SK-N-SH (cell line): ENCODE data around the gene IRAK2.

Experiments
- CTCF ChIP-seq: fragments of 200-600 bp; sonication (generic); IDR thresholded peaks from 2 replicates; pipeline ENCODE4 v1.6.1; 2017; ENCODE audit warnings: antibody characterized with exemption, mild to moderate bottlenecking, moderate library complexity
- EP300 ChIP-seq, 2 experiments: IDR thresholded peaks; 2 replicates each; pipeline versions ENCODE4 v1.4.0 to v1.6.1; 2012; ENCODE audit warnings: borderline replicate concordance in 1 of 2, low read depth in 1 of 2, low read length in 1 of 2
- JUND ChIP-seq: IDR thresholded peaks from 2 replicates; pipeline ENCODE4 v1.4.0; 2012
- MAX ChIP-seq: IDR thresholded peaks from 2 replicates; pipeline ENCODE4 v1.4.0; 2012; ENCODE audit warnings: low read depth
- POLR2AphosphoS5 ChIP-seq: IDR thresholded peaks from 2 replicates; pipeline ENCODE4 v1.6.1; 2012; ENCODE audit warnings: low read depth, low read length
- REST ChIP-seq: IDR thresholded peaks from 2 replicates; pipeline ENCODE4 v1.6.1; 2012; ENCODE audit warnings: mild to moderate bottlenecking, low read depth, low read length, moderate library complexity
- RXRA ChIP-seq: IDR thresholded peaks from 2 replicates; pipeline ENCODE4 v1.4.0; 2012; ENCODE audit warnings: low read depth, mild to moderate bottlenecking, borderline replicate concordance
- SIN3A ChIP-seq: IDR thresholded peaks from 2 replicates; pipeline ENCODE4 v1.6.1; 2012; ENCODE audit warnings: low read depth, mild to moderate bottlenecking, low read length, moderate library complexity, borderline replicate concordance
- TAF1 ChIP-seq: IDR thresholded peaks from 2 replicates; pipeline ENCODE4 v1.6.1; 2012; ENCODE audit warnings: low read depth, mild to moderate bottlenecking, low read length, moderate library complexity, borderline replicate concordance
- TEAD4 ChIP-seq: IDR thresholded peaks from 2 replicates; pipeline ENCODE4 v1.4.0; 2012; ENCODE audit warnings: mild to moderate bottlenecking, borderline replicate concordance; ENCODE audit not compliant: insufficient read depth
- YY1 ChIP-seq: IDR thresholded peaks from 2 replicates; pipeline ENCODE4 v1.4.0; 2012; ENCODE audit warnings: low read depth, mild to moderate bottlenecking

GRCh38 chr3:10213156-10213792 is 48.6 kb downstream of the IRAK2 start:
- no peak for TF ChIP-seq CTCF
- TF ChIP-seq POLR2AphosphoS5, result no peak
- TF ChIP-seq MAX, result no peak
- no peak for TF ChIP-seq SIN3A
- no peak for TF ChIP-seq RXRA
- no peak for TF ChIP-seq TEAD4
- TF ChIP-seq REST, result no peak
- no peak for TF ChIP-seq JUND
- no peak for TF ChIP-seq EP300 (IDR thresholded peaks at IDR 0.05; ENCODE audit: borderline replicate concordance in 1 of 2, low read depth in 1 of 2, low read length in 1 of 2)
- no peak for TF ChIP-seq YY1
- no peak for TF ChIP-seq TAF1
